ENCODE data around the gene DPF1. TPM values are rescaled to one million over a fixed set of nuclear protein-coding genes. Genes with fewer than 3 reads are reported as not detected.

Gene DPF1
- total RNA-seq, 1 donor from 2014 or later = 1.5 TPM

- Histone ChIP-seq H3K4me3 (ENCODE audit: low read depth, low read length) (no peak overlapping the region), H3K36me3 (ENCODE audit: control insufficient read depth, insufficient read depth, low read length) (no peaks in the 10 kb centered on the region), H3K27me3 (ENCODE audit: control insufficient read depth, insufficient read depth, low read length) (no peaks in the 10 kb centered on the region)
- DNase-seq (ENCODE audit: low read depth) = no peak
- TF ChIP-seq, protein P1, sequence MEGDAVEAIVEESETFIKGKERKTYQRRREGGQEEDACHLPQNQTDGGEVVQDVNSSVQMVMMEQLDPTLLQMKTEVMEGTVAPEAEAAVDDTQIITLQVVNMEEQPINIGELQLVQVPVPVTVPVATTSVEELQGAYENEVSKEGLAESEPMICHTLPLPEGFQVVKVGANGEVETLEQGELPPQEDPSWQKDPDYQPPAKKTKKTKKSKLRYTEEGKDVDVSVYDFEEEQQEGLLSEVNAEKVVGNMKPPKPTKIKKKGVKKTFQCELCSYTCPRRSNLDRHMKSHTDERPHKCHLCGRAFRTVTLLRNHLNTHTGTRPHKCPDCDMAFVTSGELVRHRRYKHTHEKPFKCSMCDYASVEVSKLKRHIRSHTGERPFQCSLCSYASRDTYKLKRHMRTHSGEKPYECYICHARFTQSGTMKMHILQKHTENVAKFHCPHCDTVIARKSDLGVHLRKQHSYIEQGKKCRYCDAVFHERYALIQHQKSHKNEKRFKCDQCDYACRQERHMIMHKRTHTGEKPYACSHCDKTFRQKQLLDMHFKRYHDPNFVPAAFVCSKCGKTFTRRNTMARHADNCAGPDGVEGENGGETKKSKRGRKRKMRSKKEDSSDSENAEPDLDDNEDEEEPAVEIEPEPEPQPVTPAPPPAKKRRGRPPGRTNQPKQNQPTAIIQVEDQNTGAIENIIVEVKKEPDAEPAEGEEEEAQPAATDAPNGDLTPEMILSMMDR (IDR thresholded peaks at IDR 0.05; ENCODE audit: insufficient read depth, low read length, poor library complexity, severe bottlenecking) = no peak
Observed at GRCh38 chr19:38175422-38175821, 48.6 kb downstream of the DPF1 start.

DNA sequence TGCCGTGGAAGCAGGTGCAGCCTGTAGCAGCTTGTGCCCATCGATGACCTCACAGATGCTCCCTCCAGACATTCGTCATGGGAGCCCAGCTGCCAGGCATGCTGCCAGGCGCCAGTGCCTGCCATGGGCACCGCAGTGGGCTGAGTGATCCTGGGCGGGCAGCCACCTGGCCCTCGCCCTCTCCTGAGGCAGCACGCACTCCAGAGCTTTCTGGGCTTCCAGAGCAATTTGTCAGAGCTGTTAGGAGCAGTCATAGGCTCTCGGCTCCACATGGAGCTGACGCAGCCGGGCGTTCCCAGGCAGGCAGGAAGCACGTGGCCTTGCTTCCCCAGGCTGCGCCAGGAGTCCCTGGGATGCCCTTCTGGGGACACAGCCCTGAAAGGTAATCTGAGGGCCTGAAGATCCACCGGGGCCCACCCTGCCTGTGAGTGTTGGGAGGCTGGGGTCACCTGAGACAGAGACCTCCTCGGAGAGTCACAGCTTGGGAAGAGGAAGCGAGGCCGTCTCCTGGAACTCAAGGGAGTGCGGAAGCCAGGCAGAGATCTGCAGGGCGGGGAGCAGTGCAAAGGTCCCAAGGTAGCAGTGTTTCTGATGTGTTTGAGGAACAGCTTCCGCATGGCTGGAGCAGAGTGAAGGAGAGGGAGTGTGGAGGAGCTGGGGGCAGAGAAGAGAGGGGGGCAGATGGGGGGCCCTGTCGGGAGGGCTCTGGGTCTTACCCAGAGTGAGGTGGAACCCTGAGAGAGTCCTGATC, 50.6 kb downstream of the DPF1 start:
- no peak for DNase-seq (ENCODE audit: low read depth)
- TF ChIP-seq, protein P1 (IDR thresholded peaks at IDR 0.05; ENCODE audit: insufficient read depth, low read length, poor library complexity, severe bottlenecking) = no peak
- H3K4me3 ChIP-seq (ENCODE audit: low read depth, low read length) = no peak overlapping the region

GRCh38 chr19:38172001-38172400, 52.0 kb downstream of the DPF1 start:
- no peaks in the 10 kb centered on the region for H3K27me3 ChIP-seq (ENCODE audit: control insufficient read depth, insufficient read depth, low read length)
- no peak for DNase-seq (ENCODE audit: low read depth)
- no peak overlapping the region for H3K4me3 ChIP-seq (ENCODE audit: low read depth, low read length)
- peaks cover 2% of the 10 kb centered on the region for H3K36me3 ChIP-seq (ENCODE audit: control insufficient read depth, insufficient read depth, low read length)
- TF ChIP-seq, protein P1 (IDR thresholded peaks at IDR 0.05; ENCODE audit: insufficient read depth, low read length, poor library complexity, severe bottlenecking) = no peak

More for the DNA sequence above, 50.6 kb downstream of the DPF1 start:
- H3K36me3 ChIP-seq (ENCODE audit: control insufficient read depth, insufficient read depth, low read length) = peaks cover 2% of the 10 kb centered on the region
- no peaks in the 10 kb centered on the region for H3K27me3 ChIP-seq (ENCODE audit: control insufficient read depth, insufficient read depth, low read length)

DNA sequence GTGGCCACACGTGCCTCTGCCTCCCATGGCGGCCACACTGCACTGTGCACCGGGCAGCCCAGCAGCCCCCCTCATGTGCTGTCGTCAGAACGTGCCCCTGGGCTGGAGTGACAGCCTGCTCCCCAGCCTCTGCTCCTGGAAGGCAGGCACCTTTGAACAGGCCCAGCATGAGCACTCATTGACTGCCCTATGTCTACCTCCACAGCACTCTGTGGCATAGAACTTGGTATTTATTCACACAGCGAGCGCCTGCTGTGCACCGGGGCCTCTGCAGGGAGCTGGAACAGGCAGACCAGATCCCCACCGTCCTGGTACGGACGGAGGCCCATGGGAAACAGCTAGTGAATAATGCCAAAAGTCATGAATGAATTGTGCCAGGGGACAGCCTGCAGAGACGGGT, 53.7 kb downstream of the DPF1 start:
- Histone ChIP-seq H3K27me3 (ENCODE audit: control insufficient read depth, insufficient read depth, low read length) (no peaks in the 10 kb centered on the region), H3K4me3 (ENCODE audit: low read depth, low read length) (no peak overlapping the region), H3K36me3 (ENCODE audit: control insufficient read depth, insufficient read depth, low read length) (peaks cover 2% of the 10 kb centered on the region)
- no peak for DNase-seq (ENCODE audit: low read depth)
- TF ChIP-seq, protein P1 (IDR thresholded peaks at IDR 0.05; ENCODE audit: insufficient read depth, low read length, poor library complexity, severe bottlenecking) = no peak

DNA sequence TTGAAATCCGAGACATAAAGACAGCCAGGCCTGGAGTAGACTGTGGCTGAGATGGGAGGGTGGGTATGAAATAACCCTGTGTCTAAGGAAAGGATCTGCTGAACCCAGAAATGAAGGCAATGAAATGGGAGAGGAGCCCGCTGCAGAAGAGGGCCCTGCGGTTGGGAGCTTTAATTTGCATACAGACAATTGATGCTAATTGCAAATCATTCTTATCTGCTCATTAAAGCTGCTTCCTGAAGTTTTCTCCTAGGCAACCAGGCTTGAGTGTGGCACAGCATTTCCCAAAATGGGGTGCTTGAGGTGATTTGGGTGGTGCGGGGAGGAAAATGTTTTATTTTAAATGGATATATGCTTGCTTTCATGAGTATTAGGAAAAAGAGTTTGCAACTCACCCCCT, 55.4 kb downstream of the DPF1 start:
- Histone ChIP-seq H3K4me3 (ENCODE audit: low read depth, low read length) (no peak overlapping the region), H3K27me3 (ENCODE audit: control insufficient read depth, insufficient read depth, low read length) (no peaks in the 10 kb centered on the region)
- TF ChIP-seq, protein P1 (IDR thresholded peaks at IDR 0.05; ENCODE audit: insufficient read depth, low read length, poor library complexity, severe bottlenecking) = no peak

GRCh38 chr19:38165335-38165734, 58.7 kb downstream of the DPF1 start:
- Histone ChIP-seq H3K4me3 (ENCODE audit: low read depth, low read length) (no peak overlapping the region), H3K36me3 (ENCODE audit: control insufficient read depth, insufficient read depth, low read length) (peaks cover 4% of the 10 kb centered on the region), H3K27me3 (ENCODE audit: control insufficient read depth, insufficient read depth, low read length) (no peaks in the 10 kb centered on the region)
- DNase-seq (ENCODE audit: low read depth) = no peak
- TF ChIP-seq, protein P1 (IDR thresholded peaks at IDR 0.05; ENCODE audit: insufficient read depth, low read length, poor library complexity, severe bottlenecking) = no peak

More for the DNA sequence above, 55.4 kb downstream of the DPF1 start:
- peaks cover 2% of the 10 kb centered on the region for H3K36me3 ChIP-seq (ENCODE audit: control insufficient read depth, insufficient read depth, low read length)
- no peak for DNase-seq (ENCODE audit: low read depth)
